ENCODE results near the gene BLOC1S5. TPM values are rescaled to one million over a fixed set of nuclear protein-coding genes. Genes with fewer than 3 reads are reported as not detected.
"Not testable (repeated sequence)": the region's sequence is repeated elsewhere in the genome, so short reads cannot be mapped to it uniquely, and the experiment has no call there.

The BLOC1S5 gene
- polyA plus RNA-seq, 4 donors, result 29.7 to 38.9 (median 38.1) TPM

DNA sequence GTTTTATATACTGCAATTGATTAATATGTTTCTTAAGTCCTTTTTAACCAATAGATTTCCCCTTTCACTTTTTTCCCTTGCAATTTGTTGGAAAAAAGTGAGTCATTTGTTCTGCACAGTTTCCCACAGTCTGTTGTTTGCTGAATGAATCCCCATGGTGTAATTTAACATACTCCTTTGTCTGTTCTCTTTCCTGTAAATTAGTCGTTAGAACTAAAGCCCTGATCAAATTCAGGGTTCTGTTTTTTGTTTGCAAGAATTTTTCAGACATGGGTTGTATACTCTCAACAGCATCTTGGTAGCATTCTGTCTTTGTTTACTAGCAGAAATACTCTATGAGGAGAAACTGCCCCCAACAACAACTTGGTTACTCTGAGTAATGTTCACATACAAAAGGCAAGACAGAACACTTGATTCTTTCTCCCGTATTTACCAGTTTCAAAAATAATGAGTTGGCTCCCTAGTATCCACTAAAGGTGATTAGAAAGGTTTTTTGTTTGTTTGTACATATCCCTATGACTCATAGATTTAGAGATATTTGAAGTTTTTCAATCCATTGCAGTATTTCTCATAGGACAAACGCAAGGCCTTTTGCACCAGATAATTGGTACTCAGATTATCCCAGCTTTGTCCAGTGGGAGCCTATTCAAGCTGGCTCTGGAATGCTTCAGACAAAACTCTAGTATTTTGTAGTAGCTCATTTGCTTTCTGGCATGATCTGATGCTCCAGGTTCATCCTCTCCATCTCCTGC is 16.5 kb downstream of the BLOC1S5 start:
- no peak for DNase-seq (ENCODE audit: low read depth in 4 of 4, low spot score in 3 of 4)

DNA sequence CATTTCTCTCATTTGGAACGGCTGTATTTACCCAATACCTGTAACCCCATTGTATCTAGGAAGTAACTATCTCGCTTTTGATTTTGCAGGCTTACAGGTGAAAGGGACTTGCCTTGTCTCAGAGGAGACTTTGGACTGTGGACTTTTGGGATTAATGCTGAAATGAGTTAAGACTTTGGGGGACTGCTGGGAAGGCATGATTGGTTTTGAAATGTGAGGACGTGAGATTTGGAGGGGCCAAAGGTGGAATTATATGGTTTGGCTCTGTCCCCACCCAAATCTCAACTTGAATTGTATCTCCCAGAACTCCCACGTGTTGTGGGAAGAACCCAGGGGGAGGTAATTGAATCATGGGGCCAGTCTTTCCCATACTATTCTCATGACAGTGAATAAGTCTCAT is 18.4 kb downstream of the BLOC1S5 start:
- not testable (repeated sequence) for DNase-seq (ENCODE audit: low read depth in 4 of 4, low spot score in 3 of 4)

DNA sequence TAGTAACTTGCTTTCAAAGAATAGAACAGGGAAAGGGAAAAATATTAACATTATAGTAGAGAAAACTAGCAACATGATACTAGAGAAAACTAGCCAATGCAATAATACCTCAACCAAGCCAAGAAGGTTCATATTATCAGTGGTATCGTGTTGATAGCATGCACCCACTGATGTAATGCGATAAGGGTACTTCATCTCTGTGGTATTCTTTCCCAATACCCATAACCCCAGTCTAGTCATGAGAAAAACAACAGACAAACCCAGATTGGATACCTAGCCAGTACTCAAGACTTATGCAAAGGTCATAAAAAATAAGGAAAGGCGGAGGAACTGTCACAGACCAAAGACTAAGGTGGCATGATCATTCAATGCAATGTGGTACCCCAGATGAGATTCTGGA is 21.0 kb downstream of the BLOC1S5 start:
- no peak for DNase-seq (ENCODE audit: low read depth in 4 of 4, low spot score in 3 of 4)

DNA sequence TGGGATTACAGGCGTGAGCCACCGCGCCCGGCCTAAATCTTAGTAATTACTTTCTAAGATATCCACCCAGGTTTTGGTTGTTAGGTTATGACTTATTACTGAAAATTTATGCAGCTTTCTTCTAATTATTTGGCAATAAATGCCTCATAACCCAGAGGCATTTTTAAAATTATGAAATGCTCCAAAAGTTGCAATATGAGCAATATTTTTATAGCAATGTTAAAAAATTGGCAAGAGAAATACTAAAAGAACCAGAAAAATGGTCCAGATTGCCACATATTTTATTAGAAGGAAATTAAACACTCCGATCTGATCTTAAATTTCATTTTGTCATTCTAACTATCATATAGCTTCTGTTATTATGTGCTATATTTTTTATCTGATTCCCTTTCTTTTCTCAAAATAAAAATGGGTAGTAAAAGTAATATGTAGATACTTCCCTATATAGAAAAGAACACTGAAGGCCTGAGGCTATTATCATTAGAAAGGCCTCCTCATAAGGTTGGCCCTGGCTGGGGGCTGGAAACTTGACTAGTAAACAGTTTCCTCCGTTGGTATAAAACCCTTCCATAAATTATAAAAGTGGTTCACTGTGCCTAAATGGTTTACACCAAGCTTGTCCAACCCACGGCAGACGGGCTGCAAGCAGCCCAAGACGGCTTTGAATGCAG is 22.1 kb downstream of the BLOC1S5 start:
- DNase-seq (ENCODE audit: low read depth in 4 of 4, low spot score in 3 of 4), result no peak

DNA sequence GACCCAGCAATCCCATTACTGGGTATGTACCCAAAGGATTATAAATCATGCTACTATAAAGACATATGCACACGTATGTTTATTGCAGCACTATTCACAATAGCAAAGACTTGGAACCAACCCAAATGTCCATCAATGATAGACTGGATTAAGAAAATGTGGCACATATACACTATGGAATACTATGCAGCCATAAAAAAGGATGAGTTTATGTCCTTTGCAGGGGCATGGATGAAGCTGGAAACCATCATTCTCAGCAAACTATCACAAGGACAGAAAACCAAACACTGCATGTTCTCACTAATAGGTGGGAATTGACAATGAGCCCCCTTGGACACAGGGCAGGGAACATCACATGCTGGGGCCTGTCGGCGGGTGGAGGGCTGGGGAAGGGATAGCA is 30.1 kb downstream of the BLOC1S5 start:
- DNase-seq (ENCODE audit: low read depth in 4 of 4, low spot score in 3 of 4), result not testable (repeated sequence)

DNA sequence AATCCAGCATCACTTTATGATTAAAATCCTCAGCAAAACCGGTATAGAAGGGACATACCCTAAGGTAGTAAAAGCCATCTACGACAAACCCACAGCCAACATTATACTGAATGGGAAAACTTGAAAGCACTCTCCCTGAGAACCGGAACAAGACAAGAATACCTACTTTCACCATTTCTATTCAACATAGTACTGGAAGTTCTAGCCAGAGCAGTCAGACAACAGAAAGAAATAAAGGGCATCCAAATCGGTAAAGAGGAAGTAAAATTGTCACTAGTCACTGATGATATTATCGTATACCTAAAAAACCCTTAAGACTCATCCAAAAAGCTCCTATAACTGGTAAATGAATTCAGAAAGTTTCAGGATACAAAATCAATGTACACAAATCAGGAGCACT is 33.3 kb downstream of the BLOC1S5 start:
- DNase-seq (ENCODE audit: low read depth in 4 of 4, low spot score in 3 of 4), result no peak

DNA sequence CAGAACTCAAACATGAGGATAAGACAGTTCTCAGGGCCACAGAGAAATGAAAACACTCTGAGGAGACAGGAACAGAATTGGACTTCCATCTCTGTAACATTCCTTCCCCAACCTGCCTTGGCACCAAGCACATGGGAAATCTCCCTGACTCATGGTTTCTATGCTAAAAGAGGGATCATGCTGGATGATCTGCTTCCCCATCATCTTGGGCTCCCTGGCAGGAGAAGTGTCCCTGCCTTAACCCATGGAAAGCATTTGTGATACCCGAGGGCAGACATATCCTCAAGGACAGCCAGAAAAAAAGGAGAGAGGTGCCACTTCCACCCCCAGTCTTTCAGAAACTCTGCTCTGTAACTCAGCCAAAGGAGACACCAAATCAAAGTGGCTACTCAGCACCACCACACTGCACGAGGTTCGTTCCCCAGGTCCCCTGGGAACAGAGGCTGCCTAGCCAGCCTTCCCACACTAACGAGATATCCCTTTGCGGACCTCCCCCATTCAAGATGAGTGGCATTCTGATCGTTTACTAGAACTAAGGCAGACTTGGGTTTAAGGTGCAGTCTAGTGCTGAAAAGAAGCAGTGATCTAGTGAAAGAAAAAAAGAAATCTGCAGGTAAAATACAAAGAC is 34.8 kb downstream of the BLOC1S5 start:
- no peak for DNase-seq (ENCODE audit: low read depth in 4 of 4, low spot score in 3 of 4)

DNA sequence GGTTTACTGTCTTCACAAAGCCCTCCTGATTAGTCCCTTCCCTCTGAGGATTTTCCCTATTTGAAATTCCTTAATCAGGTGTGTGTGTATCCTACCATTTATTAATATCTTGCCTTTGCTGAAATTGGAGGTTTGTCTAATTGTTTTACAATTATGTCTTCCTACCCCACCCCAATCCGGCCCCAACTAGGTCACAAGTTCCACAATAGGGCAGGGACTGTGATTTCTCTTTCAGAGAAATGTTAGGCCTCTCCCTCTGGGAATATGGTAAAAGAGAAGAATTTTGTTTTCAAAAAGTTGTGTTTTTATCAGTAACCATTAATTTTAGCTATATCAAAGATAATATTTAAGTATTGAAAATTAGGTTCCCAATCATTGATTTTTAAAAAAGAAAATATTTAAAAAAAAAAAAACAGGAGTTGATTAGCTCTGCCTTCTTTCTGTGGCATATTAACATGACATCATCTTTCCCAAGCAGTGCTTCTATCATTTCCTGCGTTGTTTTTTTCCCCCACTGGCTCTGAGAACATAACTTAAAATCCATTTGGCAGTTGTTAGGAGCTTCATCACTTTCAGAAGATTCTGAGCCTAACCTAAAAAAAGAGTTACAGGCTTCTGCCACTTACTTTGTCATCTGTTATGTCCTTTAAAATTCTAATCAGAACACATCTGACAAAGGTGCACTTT is 36.1 kb downstream of the BLOC1S5 start:
- no peak for DNase-seq (ENCODE audit: low read depth in 4 of 4, low spot score in 3 of 4)

DNA sequence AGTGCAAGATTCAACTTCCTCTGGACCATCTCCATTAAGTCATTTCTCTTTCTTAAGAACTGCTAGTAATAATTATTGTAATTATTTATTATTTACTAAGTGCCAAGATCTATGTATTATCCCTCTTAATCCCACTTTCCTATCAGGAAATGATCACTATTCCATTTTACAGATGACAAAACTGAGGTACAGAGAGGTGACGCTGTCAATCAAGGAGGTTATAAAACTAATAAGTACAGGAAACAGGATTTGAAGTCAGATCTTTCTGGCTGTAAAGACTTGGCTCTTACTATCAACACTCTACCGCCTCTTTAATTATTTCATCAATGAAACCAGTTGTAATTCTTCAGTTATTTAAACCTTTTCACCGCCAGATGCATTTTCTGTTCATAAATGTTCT is 37.4 kb downstream of the BLOC1S5 start:
- DNase-seq (ENCODE audit: low read depth in 4 of 4, low spot score in 3 of 4), result no peak

DNA sequence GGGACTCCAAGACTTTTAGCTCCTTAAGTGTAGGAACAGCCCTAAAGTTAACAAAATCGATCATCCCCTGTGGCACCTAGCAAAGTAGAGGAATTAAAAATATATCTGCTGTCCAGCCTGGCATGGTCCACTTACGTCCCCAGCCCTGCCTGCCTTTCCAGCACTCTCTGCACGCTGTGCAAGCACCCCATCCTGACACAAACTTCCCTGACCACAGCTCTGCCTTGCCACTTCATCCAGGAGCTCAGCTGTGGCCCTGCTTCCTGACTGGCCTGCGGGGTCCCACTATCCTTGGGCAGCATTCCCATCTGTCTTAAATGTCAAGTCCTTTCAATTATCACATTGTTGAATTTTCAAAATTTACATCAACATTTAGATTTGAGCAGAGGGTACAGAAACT is 39.0 kb downstream of the BLOC1S5 start:
- no peak for DNase-seq (ENCODE audit: low read depth in 4 of 4, low spot score in 3 of 4)

DNA sequence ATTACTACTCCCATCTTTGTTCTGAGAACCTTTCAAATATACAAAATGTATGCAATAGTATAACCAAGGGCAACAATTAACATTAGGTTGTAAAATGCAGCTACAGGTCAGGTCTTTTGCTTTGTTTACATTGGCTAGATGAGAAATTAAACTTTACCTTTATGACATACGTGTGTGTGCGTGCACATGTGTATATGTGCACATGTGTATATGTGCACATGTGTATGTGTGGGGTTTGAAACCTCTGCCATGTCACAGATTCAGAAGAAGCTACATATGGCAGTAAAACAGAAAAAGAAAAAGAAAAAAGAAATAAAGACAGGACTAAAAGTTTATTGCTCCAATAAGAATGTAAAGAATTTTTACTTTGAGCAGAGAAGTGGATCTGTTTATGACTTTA is 40.6 kb downstream of the BLOC1S5 start:
- no peak for DNase-seq (ENCODE audit: low read depth in 4 of 4, low spot score in 3 of 4)

DNA sequence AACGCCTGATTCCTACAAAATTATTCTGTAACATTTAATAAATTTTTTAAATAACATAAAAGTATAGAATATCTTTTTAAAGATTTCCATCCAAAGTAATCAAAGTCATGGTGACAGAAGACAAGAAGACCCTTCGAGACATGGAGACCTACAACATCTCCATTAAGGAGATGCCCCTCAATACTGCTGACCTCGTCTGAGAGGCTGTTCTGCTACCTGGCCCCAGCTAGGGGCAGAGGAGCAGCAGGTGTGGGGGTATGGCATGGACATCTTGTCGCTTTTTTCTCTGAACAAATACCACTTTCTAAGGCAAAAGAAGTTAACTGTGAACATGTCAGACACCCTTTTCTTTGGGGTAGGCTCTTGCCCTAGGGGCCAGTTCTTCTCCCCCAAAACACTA is 44.1 kb downstream of the BLOC1S5 start:
- no peak for DNase-seq (ENCODE audit: low read depth in 4 of 4, low spot score in 3 of 4)

DNA sequence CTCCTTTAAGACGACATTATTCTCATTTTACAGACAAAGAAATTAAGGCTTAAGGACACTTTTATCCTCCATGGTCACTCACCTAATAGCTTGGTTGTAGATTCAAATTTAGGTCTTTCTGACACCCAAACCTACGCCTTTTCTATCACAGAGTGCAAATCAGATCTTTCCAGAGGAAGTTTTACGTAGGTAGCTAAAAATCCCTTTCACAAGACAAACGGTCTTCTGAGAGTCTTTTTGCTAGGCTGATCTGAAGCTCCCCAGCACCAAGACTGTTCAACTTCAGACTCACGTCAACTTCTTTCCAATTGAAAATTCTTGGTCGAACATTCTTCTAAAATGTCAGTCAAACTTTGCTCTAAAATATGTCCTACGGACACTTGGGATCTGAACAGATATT is 46.5 kb downstream of the BLOC1S5 start:
- no peak for DNase-seq (ENCODE audit: low read depth in 4 of 4, low spot score in 3 of 4)

DNA sequence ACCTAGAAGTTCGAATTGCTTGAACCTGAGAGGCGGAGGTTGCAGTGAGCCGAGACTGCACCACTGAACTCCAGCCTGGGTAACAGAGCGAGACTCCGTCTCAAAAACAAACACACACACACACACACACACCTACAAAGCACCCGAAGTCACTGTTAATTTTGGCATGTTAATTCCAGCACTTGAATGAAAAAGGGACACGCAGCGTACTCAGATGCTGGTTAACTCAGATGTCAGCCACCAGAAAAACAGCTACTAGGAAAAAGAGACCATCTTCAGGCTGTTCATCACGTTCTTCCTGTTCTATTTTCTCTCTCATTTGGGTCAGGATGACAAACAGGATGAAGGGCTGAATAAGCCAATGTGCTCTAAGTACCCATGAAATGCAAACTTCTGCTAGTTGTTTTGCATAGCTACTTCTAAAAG is 46.9 kb downstream of the BLOC1S5 start:
- peak in 1 of 4 donors; percentile 10 for DNase-seq (ENCODE audit: low read depth in 4 of 4, low spot score in 3 of 4)

DNA sequence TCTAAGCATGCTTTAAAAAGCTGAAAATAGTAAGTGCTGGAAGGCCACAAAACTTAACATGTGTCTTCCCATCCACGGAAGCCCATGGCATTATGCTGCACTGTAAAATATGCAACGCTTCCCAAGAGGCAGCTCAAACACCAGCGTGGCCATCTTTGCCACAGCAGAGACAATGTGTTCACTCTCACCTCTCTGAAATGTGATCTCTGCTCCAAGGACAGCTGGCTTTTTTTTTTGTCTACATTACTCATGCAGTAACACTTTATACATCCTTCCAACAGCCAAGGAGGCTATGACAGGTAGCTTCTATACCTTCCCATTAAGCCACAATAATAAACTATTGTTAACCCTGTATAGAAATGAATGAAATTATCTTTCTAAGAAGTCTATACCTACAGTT is 49.2 kb downstream of the BLOC1S5 start:
- DNase-seq (ENCODE audit: low read depth in 4 of 4, low spot score in 3 of 4), result no peak

DNA sequence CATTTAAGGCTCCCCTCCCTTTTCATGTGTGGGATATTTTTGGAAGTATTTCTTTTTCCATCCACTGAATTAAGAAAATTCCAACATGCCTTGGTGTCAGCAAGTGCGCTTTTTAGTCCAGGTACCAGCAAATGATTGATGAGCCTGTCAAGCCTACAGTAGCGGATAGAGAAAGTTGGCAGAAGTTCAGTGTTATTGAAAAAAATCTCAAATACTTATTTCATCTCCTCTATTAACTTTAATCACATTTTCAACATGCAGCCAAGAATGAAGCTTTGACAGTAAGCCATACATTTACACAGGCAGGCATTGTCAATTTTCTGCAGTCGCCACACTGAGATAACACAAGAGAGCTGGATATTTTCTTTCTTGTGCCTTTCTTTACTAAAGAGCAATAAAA is 50.4 kb downstream of the BLOC1S5 start:
- DNase-seq (ENCODE audit: low read depth in 4 of 4, low spot score in 3 of 4), result no peak

DNA sequence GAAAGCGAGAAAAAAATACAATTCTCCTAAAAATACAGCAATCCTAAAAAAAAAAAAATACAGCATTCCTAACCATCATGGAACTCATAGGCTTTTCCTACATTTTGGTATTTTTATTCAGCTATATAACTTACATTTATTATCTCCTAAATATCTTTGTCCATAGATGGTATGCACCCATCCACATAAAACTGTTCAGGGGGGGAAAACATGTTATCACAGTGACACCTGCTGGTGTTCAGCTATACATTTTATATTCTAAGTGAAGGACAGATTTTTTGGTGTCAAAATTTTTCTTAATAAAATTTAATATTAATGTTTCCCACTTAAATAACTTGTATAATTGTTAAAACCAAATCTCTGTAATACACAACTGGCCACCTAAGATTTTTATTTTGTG is 58.0 kb downstream of the BLOC1S5 start:
- peak in 1 of 4 donors; percentile 8 for DNase-seq (ENCODE audit: low read depth in 4 of 4, low spot score in 3 of 4)

DNA sequence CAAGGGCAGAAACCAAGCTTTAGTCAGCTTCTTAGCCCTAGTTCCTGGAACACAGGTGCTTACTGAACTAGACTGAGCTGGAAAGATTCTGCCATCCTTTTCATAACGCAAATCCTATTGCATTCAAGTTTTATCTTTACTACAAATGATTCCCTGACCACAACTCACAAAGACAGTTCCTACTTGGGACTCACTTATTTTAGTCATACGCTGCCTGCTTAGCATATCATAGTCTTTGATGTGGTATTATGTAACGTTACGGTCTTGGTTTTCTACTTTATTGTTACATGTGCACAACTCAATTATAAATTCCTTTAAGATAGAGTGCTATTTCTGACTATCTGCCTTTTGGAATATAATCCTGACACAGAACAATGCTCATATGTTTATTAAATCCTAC is 59.1 kb downstream of the BLOC1S5 start:
- no peak for DNase-seq (ENCODE audit: low read depth in 4 of 4, low spot score in 3 of 4)

DNA sequence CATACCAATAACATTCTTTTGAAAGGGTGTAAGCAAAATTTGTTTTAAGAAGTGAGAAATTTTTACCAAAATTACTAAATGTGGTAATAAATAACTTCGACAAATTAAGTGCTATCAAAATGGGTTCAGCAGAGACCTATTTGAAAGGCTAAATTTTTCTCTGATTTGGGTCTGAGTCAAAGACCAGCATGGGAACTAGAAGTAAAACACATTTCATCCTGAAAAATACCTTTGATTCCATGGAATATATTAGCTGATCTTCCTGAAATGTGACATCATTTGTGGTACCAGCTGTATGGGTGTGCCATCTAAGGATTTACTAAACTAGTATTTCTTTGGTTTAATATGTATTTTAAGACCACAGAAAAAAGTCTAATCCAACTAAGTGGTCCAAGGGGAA is 63.6 kb downstream of the BLOC1S5 start:
- no peak for DNase-seq (ENCODE audit: low read depth in 4 of 4, low spot score in 3 of 4)

DNA sequence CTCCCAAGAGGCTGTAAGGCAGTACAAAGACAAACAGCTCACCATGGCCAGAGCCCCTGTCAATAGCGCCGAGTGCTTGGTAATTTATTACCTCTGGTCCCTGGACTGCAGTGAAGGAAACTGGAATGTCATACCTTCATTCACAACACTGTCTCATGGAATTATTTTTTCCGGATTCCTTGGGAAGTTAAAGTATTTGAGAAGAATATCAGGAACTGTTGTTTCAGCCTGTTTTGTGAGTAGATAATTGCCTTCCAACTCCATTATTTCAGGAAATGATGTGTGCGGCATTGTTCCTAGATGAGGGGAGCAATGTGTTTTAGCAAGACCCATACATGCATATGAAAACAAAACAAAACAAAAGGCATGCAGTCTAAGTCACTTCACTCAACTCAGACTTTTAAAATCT is 64.0 kb downstream of the BLOC1S5 start:
- DNase-seq (ENCODE audit: low read depth in 4 of 4, low spot score in 3 of 4), result no peak

DNA sequence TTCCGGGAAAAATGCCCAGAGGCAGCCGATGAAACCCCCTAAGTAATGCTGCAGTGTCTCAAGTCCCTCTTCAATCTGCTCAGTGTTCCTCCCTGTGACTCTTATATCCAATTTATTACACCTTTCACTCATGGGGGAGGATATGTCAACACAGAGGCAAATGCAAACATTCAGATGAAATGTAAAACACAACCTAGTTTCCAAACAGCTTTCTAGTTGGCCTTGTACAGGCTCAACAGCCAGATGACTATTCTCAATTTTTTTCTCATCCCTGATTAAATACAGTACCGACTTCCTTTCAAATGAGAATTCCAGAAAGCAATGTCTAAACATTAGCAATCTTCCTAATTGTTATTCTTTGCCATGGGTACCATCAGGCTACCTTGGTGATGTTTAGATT is 65.0 kb downstream of the BLOC1S5 start:
- no peak for DNase-seq (ENCODE audit: low read depth in 4 of 4, low spot score in 3 of 4)
